ENCODE measurements around the gene BRINP2.
A peak's percentile ranks its signal among the peaks of the same experiment; 100 is the strongest.

BRINP2 gene

DNA sequence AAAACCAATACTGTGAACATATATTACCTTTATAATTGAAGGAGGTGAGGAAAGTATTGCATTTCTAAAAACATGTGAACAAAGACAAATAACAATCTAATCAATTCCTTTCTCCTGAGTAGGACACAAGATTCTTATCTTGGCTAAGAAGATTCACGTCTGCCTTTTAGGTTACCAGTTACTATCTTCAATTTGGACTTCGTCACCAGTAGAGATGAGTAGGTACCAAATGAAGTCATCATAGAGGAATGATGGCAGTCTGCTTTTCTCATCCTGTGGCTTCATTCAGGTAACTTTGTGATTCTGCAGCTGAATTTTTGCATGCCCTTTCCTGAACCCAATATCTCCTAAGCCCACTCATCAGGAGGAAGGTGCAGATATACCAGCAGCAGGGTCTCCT is 38.6 kb upstream of the BRINP2 start:
- no peak overlapping the region for H2BK12ac ChIP-seq (ENCODE audit: low read length)
- no peak overlapping the region for H3K18ac ChIP-seq (ENCODE audit: low read length)
- peak; percentile 60 to 90 for DNase-seq

GRCh38 chr1:177133977-177134538 is 36.7 kb upstream of the BRINP2 start:
- Histone ChIP-seq H3K9me3 (ENCODE audit: insufficient read depth, low read depth, low read length) (no peaks in the 10 kb centered on the region), H3K4ac (ENCODE audit: low read depth, low read length) (no peak overlapping the region), H3K23ac (ENCODE audit: low read length) (no peak overlapping the region), H3K27ac (ENCODE audit: low read depth, low read length) (no peak overlapping the region), H2AFZ (ENCODE audit: insufficient read depth, low read length, poor library complexity) (no peak overlapping the region), H4K12ac (ENCODE audit: low read depth, low read length) (no peak overlapping the region), H2BK12ac (ENCODE audit: low read length) (no peak overlapping the region), H2BK120ac (ENCODE audit: insufficient read depth, low read length, poor library complexity) (no peak overlapping the region), H3K9ac (ENCODE audit: low read length) (no peak overlapping the region), H4K91ac (ENCODE audit: low read depth, low read length) (no peak overlapping the region), H3K4me3 (ENCODE audit: low read depth, low read length) (no peak overlapping the region), H3K79me1 (ENCODE audit: low read length) (peaks cover 2% of the 10 kb centered on the region), H3K18ac (ENCODE audit: low read length) (no peak overlapping the region), H3K36me3 (ENCODE audit: control insufficient read depth in 1 of 2, insufficient read depth in 2 of 2, low read length in 2 of 2) (no peaks in the 10 kb centered on the region), H3K27me3 (ENCODE audit: insufficient read depth, low read length) (no peaks in the 10 kb centered on the region), H2BK5ac (ENCODE audit: low read depth, low read length, poor library complexity) (no peak overlapping the region), H4K8ac (ENCODE audit: low read depth, low read length) (no peak overlapping the region), H3K14ac (ENCODE audit: low read length) (no peak overlapping the region), H3K79me2 (ENCODE audit: control insufficient read depth, insufficient read depth, low read length, poor library complexity) (no peaks in the 10 kb centered on the region), H3K4me2 (ENCODE audit: low read length) (no peak overlapping the region), H2AK5ac (ENCODE audit: low read length) (no peak overlapping the region), H3K4me1 (ENCODE audit: control insufficient read depth in 1 of 2, insufficient read depth in 2 of 2, low read length in 2 of 2) (peaks cover 3 to 8% of the 10 kb centered on the region in 2 experiments)
- DNase-seq = peak; percentile 48 to 88
- no CpG with 5 or more reads among the region's 4 CpGs for WGBS (ENCODE audit: extremely low coverage, insufficient coverage, insufficient read length)

More for the DNA sequence above, 38.6 kb upstream of the BRINP2 start:
- Histone ChIP-seq H2BK120ac (ENCODE audit: insufficient read depth, low read length, poor library complexity) (no peak overlapping the region), H4K12ac (ENCODE audit: low read depth, low read length) (no peak overlapping the region), H3K4me3 (ENCODE audit: low read depth, low read length) (no peak overlapping the region), H2AK5ac (ENCODE audit: low read length) (no peak overlapping the region), H3K9ac (ENCODE audit: low read length) (no peak overlapping the region), H4K91ac (ENCODE audit: low read depth, low read length) (no peak overlapping the region), H3K79me2 (ENCODE audit: control insufficient read depth, insufficient read depth, low read length, poor library complexity) (no peaks in the 10 kb centered on the region), H3K4ac (ENCODE audit: low read depth, low read length) (no peak overlapping the region), H2BK5ac (ENCODE audit: low read depth, low read length, poor library complexity) (no peak overlapping the region), H4K8ac (ENCODE audit: low read depth, low read length) (no peak overlapping the region), H3K36me3 (ENCODE audit: control insufficient read depth in 1 of 2, insufficient read depth in 2 of 2, low read length in 2 of 2) (no peaks in the 10 kb centered on the region), H3K23ac (ENCODE audit: low read length) (no peak overlapping the region), H3K27me3 (ENCODE audit: insufficient read depth, low read length) (no peaks in the 10 kb centered on the region), H2AFZ (ENCODE audit: insufficient read depth, low read length, poor library complexity) (no peak overlapping the region), H3K9me3 (ENCODE audit: insufficient read depth, low read depth, low read length) (no peaks in the 10 kb centered on the region), H3K14ac (ENCODE audit: low read length) (no peak overlapping the region), H3K4me2 (ENCODE audit: low read length) (no peak overlapping the region), H3K27ac (ENCODE audit: low read depth, low read length) (no peak overlapping the region), H3K79me1 (ENCODE audit: low read length) (peaks cover 2% of the 10 kb centered on the region), H3K4me1 (ENCODE audit: control insufficient read depth in 1 of 2, insufficient read depth in 2 of 2, low read length in 2 of 2) (peaks cover 3 to 8% of the 10 kb centered on the region in 2 experiments)
- WGBS (ENCODE audit: extremely low coverage, insufficient coverage, insufficient read length) = no CpG with 5 or more reads among the region's 2 CpGs

DNA sequence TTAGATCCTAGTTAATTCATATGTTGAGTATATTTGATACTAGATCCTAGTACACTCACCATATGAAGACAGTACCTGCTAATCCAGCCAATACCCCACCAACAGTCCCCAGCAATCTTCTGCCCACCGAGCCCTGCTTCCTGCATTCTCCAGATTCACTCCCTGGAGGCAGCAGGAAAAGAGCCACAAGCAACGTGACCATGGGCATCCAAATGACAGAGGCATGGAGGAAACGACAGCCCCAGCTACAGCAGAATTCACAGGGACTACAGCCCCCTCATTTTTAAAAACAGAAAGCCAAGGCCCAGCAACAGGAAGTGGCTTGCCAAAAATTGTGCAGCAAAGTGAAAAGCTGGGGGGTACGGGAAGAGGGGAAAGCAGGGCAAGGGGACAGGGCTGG is 35.5 kb upstream of the BRINP2 start:
- no peak for DNase-seq
- Histone ChIP-seq H3K23ac (ENCODE audit: low read length) (no peak overlapping the region), H3K9me3 (ENCODE audit: insufficient read depth, low read depth, low read length) (no peaks in the 10 kb centered on the region), H3K79me1 (ENCODE audit: low read length) (peaks cover 2% of the 10 kb centered on the region), H3K4ac (ENCODE audit: low read depth, low read length) (no peak overlapping the region), H3K4me2 (ENCODE audit: low read length) (no peak overlapping the region), H3K4me3 (ENCODE audit: low read depth, low read length) (no peak overlapping the region), H3K27me3 (ENCODE audit: insufficient read depth, low read length) (no peaks in the 10 kb centered on the region), H2AFZ (ENCODE audit: insufficient read depth, low read length, poor library complexity) (no peak overlapping the region), H3K18ac (ENCODE audit: low read length) (no peak overlapping the region), H4K12ac (ENCODE audit: low read depth, low read length) (no peak overlapping the region), H3K27ac (ENCODE audit: low read depth, low read length) (no peak overlapping the region), H3K79me2 (ENCODE audit: control insufficient read depth, insufficient read depth, low read length, poor library complexity) (no peaks in the 10 kb centered on the region), H3K14ac (ENCODE audit: low read length) (no peak overlapping the region), H2AK5ac (ENCODE audit: low read length) (no peak overlapping the region), H2BK120ac (ENCODE audit: insufficient read depth, low read length, poor library complexity) (no peak overlapping the region), H3K36me3 (ENCODE audit: control insufficient read depth in 1 of 2, insufficient read depth in 2 of 2, low read length in 2 of 2) (no peaks in the 10 kb centered on the region), H3K4me1 (ENCODE audit: control insufficient read depth in 1 of 2, insufficient read depth in 2 of 2, low read length in 2 of 2) (peaks cover 3 to 6% of the 10 kb centered on the region in 2 experiments), H3K9ac (ENCODE audit: low read length) (no peak overlapping the region), H2BK12ac (ENCODE audit: low read length) (no peak overlapping the region), H4K91ac (ENCODE audit: low read depth, low read length) (no peak overlapping the region), H2BK5ac (ENCODE audit: low read depth, low read length, poor library complexity) (no peak overlapping the region), H4K8ac (ENCODE audit: low read depth, low read length) (no peak overlapping the region)
- no CpG with 5 or more reads among the region's 4 CpGs for WGBS (ENCODE audit: extremely low coverage, insufficient coverage, insufficient read length)

GRCh38 chr1:177137814-177138213 is 32.9 kb upstream of the BRINP2 start:
- Histone ChIP-seq H4K12ac (ENCODE audit: low read depth, low read length) (no peak overlapping the region), H3K9ac (ENCODE audit: low read length) (no peak overlapping the region), H3K79me2 (ENCODE audit: control insufficient read depth, insufficient read depth, low read length, poor library complexity) (no peaks in the 10 kb centered on the region), H2AFZ (ENCODE audit: insufficient read depth, low read length, poor library complexity) (no peak overlapping the region), H4K8ac (ENCODE audit: low read depth, low read length) (no peak overlapping the region), H2AK5ac (ENCODE audit: low read length) (no peak overlapping the region), H2BK5ac (ENCODE audit: low read depth, low read length, poor library complexity) (no peak overlapping the region), H3K79me1 (ENCODE audit: low read length) (no peaks in the 10 kb centered on the region), H3K9me3 (ENCODE audit: insufficient read depth, low read depth, low read length) (no peaks in the 10 kb centered on the region), H4K91ac (ENCODE audit: low read depth, low read length) (no peak overlapping the region), H2BK12ac (ENCODE audit: low read length) (no peak overlapping the region), H3K18ac (ENCODE audit: low read length) (no peak overlapping the region), H3K4ac (ENCODE audit: low read depth, low read length) (no peak overlapping the region), H3K4me3 (ENCODE audit: low read depth, low read length) (no peak overlapping the region), H3K4me2 (ENCODE audit: low read length) (no peak overlapping the region), H3K4me1 (ENCODE audit: control insufficient read depth in 1 of 2, insufficient read depth in 2 of 2, low read length in 2 of 2) (no peaks in the 10 kb centered on the region), H3K14ac (ENCODE audit: low read length) (no peak overlapping the region), H3K36me3 (ENCODE audit: control insufficient read depth in 1 of 2, insufficient read depth in 2 of 2, low read length in 2 of 2) (no peaks in the 10 kb centered on the region), H2BK120ac (ENCODE audit: insufficient read depth, low read length, poor library complexity) (no peak overlapping the region), H3K27me3 (ENCODE audit: insufficient read depth, low read length) (no peaks in the 10 kb centered on the region), H3K23ac (ENCODE audit: low read length) (no peak overlapping the region), H3K27ac (ENCODE audit: low read depth, low read length) (no peak overlapping the region)
- WGBS (ENCODE audit: extremely low coverage, insufficient coverage, insufficient read length) = no CpG with 5 or more reads among the region's 1 CpG
- no peak for DNase-seq

Measured in trophoblast cell (in vitro differentiated cells and primary cell).